ENCODE measurements around the gene CLPX.
"Not testable (repeated sequence)": the region's sequence is repeated elsewhere in the genome, so short reads cannot be mapped to it uniquely, and the experiment has no call there.

CLPX gene

GRCh38 chr15:65204931-65205660 lies 20.0 kb upstream of the CLPX start:
- no peak for DNase-seq

DNA sequence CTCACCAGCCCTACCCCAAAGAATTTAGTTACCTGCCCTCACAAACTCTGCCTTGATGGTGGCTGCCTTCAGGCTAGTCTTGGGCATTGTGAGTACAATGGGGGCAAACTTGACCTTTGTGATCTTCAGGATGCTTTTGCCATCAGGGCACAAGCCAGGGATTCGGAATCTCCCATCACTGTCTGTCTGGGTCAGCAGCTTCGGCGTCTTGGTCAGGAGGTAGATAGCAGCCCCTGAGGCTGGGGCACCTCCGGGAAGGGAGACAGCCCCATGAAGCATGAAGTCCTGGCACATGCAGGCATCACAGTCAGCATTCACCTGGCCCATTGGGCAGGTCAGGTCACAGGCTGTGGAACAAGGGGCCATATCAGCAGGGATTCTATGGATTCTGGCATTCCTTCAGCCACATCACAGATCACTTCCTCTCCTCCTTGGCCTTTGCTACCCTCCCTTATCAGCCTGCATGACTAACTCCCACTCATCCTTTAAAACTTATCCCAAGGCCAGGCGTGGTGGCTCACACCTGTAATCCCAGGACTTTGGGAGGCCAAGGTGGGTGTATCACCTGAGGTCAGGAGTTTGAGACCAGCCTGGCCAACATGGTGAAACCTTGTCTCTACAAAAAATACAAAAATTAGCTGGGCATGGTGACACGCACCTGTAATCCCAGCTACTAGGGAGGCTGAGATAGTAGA lies 19.2 kb upstream of the CLPX start:
- DNase-seq = no peak

- DNase-seq = no peak
Observed at GRCh38 chr15:65201918-65202317, 16.8 kb upstream of the CLPX start.

GRCh38 chr15:65198571-65198970 lies 13.4 kb upstream of the CLPX start:
- no peak for DNase-seq

- no peak for DNase-seq
Observed at GRCh38 chr15:65197337-65197645, 12.1 kb upstream of the CLPX start.

GRCh38 chr15:65196637-65197336 lies 11.6 kb upstream of the CLPX start:
- DNase-seq = no peak

DNA sequence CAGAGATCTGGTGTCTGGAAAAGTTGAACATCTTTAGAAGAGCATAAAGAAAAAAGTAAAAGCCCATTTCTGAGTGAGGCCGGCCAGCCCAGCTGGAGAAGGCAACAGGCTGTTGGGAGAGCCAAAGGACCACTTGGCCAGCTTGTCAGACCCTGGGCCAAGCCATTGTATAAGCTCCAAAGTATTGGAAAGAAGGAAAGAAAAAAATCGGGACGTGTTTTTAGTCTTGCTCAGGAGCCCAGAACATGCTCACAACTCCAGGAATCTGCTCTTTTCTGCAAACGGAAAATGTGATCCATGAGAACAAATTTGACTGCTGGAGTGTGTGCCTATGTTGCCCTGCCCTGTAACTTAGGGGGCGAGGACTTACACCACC lies 10.4 kb upstream of the CLPX start:
- DNase-seq = no peak

- DNase-seq = no peak
Observed at GRCh38 chr15:65194826-65195547, 9.8 kb upstream of the CLPX start.

DNA sequence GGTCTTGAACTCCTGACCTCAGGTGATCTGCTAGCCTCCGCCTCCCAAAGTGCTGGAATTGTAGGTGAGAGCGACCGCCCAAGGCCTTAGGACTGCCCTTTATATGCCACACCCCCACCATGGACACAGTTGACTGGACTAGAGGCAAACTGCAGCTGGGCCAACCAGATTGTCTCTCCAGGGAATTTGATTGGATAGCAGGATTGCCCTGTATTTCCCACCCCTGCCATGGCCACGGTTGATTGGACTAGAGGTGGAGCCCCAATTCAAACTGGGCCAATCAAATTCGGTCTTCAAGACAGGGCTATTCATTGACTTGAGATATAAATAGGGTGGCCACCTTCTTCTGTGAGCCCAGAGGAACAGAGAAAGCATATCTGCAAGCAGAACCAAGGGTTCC lies 6.9 kb upstream of the CLPX start:
- DNase-seq = no peak

DNA sequence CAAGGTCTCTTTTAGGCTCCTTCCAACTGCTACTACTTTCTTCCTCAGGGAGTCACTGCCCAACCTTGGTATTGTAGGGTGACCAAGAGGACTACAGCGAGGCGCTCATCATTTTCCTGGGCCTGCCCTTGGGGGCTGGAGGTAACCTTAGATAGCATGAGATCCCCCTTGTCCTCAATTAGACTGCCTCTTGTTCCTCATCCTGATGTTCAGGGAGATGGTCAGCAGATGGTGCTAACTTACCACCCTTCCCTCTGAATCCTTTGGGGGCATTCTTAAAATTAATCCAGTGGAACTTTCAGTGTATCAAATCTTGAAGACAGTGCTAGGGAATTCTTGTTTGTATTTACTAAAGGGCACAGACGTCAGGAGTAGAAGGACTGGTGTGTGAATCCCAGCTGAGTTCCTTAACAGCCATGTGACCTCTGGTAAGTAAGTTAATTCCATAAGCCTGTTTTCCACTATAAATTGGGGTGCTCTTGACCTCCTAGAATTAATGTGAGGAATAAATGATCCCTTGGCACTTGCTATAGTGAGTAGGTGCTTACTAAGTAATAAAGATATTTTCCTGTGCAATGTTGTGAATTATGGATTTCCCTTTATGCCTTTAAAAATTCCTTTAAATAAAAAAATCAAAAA lies 4.1 kb upstream of the CLPX start:
- no peak for DNase-seq

GRCh38 chr15:65188472-65188871 lies 3.3 kb upstream of the CLPX start:
- DNase-seq = not testable (repeated sequence)

DNA sequence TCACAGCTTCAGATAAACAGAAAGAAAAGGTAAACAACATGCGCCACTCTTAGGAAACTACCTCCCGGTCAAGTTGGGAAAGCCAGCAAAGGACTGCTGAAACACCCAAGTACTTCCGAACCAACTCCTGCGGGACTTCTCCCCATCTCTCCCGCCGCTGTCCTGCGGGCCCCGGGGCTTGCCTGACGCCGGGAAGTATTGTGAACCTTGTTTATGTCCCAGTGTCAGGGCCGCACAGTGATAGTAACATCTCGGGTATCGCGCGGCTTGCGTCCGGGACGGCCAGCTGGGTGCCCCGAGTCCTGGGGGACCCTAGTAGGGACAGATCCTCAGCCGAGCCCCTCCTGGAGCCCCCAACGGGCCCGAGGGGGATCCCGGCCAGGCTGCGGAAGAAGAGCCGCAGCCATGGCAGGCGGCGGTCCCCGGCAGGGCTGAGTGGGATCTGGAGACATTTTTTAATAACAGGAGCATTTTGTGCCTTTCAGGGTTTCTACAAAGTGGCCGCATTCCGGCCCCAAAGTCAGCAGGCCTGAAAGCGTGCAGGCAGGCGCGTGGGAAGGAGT lies 756 bp downstream of the CLPX start:
- peak in 1 of 4 experiments; percentile 16 for DNase-seq

- DNase-seq = no peak
Observed at GRCh38 chr15:65183865-65184159, 1.3 kb downstream of the CLPX start.

- DNase-seq = no peak
Observed at GRCh38 chr15:65182538-65182937, 2.6 kb downstream of the CLPX start.

GRCh38 chr15:65181582-65182353 lies 3.4 kb downstream of the CLPX start:
- DNase-seq = not testable (repeated sequence)

DNA sequence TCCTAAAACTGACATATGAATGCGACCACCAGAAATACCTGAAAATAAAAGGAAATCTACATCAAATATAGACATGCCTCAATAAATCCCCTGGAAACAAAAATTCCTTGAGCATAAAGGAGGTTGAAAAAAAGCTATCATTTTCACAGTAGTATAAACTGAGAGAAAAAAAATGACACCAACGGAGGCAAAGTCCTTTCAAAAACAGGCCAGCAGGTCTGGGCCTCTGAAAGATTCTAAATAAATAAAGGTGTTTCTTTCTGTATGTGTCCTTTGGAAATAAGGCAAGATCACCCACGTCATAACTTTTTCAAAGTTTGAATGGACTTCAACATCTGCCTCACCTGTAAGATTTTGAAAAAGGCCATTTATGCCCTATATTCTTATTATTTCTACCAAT lies 5.0 kb downstream of the CLPX start:
- no peak for DNase-seq

- no peak for DNase-seq
Observed at GRCh38 chr15:65177901-65178300, 7.2 kb downstream of the CLPX start.

DNA sequence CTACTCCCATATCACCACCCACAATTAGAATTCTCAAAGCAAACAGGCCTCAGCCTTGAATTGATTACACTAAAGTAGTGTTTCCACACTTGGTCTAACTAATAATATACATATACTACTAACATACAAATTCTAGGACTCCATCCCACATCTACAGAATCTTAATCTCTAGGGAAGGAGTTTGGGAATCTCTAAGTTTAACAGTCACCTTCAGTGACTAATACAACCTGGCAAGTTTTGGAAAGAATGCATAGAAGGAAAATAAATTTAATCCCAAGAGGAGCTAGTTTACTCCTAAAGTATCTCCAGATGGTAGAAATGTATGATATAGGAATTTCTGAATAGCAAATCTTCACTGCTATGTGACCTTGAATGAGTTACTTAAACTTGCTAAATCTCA lies 9.1 kb downstream of the CLPX start:
- DNase-seq = no peak

DNA sequence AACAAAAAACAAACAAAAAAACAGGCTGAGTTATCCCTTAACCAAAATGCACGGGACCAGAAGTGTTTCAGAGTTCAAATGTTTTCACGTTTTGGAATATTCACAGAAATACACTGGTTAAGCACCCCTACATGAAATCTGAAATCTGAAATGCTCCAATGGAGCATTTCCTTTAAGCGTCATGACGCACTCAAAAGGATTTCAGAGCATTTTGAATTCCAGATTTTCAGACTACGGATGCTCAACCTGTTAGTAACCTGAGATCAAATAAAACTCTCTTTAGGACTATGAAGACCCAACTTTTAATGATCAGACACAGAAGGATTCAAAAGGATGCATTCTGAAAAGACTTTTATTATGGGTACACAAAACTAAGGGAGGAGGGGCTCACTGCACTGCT lies 9.6 kb downstream of the CLPX start:
- DNase-seq = no peak

- no peak for DNase-seq
Observed at GRCh38 chr15:65174509-65174908, 10.6 kb downstream of the CLPX start.

DNA sequence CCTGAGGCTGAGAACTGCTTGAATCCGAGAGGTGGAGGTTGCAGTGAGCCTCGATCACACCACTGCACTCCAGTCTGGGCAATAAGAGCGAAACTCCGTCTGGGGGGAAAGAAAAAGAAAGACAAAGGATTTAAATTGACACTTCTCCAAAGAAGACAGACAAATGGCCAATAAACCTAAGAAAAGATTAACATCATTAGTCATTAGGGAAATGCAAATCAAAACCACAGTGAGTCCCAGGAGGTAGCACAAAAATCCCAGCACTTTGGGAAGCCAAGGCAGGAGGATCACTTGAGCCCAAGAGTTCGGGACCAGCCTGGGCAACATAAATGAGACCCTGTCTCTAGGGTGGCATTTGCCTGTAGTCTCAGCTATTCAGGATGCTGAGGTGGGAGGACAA lies 12.6 kb downstream of the CLPX start:
- no peak for DNase-seq

DNA sequence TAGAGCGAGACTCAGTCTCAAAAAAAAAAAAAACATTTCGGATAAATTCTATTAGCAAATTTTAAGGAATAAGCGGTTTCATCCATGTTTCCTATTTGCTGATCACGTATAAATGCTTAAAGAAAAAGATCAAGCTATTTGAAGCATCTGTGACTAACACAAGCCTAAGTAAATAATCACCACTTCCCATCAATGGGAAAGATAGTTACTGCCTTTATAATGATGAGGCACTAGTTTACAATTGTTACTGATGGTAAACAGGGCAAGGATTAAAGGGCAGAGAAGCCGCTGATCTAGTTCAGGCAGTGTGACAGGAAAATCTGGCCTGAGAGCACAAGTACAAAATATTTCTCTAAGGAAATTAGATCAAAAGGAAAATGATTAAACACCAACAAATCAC lies 13.7 kb downstream of the CLPX start:
- no peak for DNase-seq
